Measurements from ENCODE around the gene HMG20B. TPM values are rescaled to one million over a fixed set of nuclear protein-coding genes. Genes with fewer than 3 reads are reported as not detected.

HMG20B gene
- total and polyA plus RNA-seq, 2 of the 8 experiments (the other 6 are each of a cell fraction or from before 2014, with no cell fraction given): 42.9 to 74.2 TPM

DNA sequence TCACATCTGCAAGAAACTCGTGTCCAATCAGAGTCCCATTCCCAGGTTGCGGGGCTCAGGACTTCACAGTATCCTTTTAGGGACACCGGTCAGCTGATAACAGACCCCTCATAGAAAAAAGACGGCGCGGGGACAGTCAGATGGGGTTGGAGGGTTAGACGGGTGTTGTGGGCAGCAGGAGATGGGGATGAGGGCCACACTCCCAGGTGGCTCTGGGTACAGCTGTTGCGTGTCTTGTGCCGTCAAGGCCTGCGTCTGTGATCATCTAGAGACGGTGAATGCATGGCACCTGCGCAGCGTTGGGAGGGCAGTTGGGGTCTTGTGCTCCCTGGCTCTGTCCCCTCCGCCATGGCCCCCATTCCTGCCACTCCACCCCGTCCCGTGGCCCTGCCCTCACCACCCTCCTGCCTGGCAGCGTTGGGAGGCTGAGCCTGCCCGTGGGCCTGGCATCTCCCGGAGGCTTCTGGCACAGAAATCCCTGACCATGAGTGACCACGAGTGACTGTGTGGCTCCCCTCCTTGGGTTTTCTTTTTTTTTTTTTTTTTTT is 47.8 kb upstream of the HMG20B start:
- H3K79me1 ChIP-seq (ENCODE audit: low read depth, low read length): no peaks in the 10 kb centered on the region; the same call in 1 of the 2 replicates
- no peak overlapping the region for H4K8ac ChIP-seq (ENCODE audit: extremely low read depth, insufficient read depth, low read length)
- H3K27me3 ChIP-seq (replicated peaks in 1 of 4; ENCODE audit: control insufficient read depth in 3 of 4, extremely low read depth in 1 of 4, insufficient read depth in 3 of 4, low read length in 3 of 4): no peaks in the 10 kb centered on the region
- H4K20me1 ChIP-seq (replicated peaks in 1 of 2; ENCODE audit: control insufficient read depth in 1 of 2, insufficient read depth in 2 of 2, low read length in 2 of 2): peaks cover 0 to 16% of the 10 kb centered on the region in 2 experiments
- H3K56ac ChIP-seq (replicated peaks; ENCODE audit: insufficient read length, low read depth, low read length): no peak overlapping the region
- no peak overlapping the region for H2BK120ac ChIP-seq (replicated peaks; ENCODE audit: low read depth, low read length)
- no peak overlapping the region for H3K23ac ChIP-seq (ENCODE audit: insufficient read length)
- DNase-seq (ENCODE audit: low read depth in 1 of 2, low spot score in 2 of 2): no peak
- no peak overlapping the region for H4K5ac ChIP-seq (ENCODE audit: insufficient read length, low read depth, low read length)
- peaks cover 0 to 19% of the 10 kb centered on the region in 2 experiments; a peak in 2 of 4 replicates for H3K79me2 ChIP-seq (ENCODE audit: control insufficient read depth in 1 of 2, insufficient read depth in 2 of 2, low read length in 2 of 2)
- CTCF ChIA-PET (ENCODE audit: partially characterized antibody): interaction anchor here (0.6 to 2.2 kb wide), 5 partner anchors 15 to 132 kb away, joined by 3 to 7 read pairs (median 3); no protein-coding TSS in a partner anchor
- no peak overlapping the region for H3K4me2 ChIP-seq (ENCODE audit: insufficient read depth in 1 of 2, low read depth in 2 of 2, low read length in 2 of 2)
- no peak overlapping the region for H2AFZ ChIP-seq (ENCODE audit: low read length)
- no peak overlapping the region for H2BK20ac ChIP-seq (ENCODE audit: low read length)
- peaks cover 0 to 11% (median 3%) of the 10 kb centered on the region in 4 experiments; a peak in 4 of 8 replicates for H3K36me3 ChIP-seq (ENCODE audit: control insufficient read depth in 2 of 4, insufficient read depth in 4 of 4, low read length in 3 of 4)
- H3K18ac ChIP-seq (ENCODE audit: extremely low read depth, low read length): no peak overlapping the region
- H2BK12ac ChIP-seq (ENCODE audit: low read depth, low read length): no peak overlapping the region
- H2BK15ac ChIP-seq (ENCODE audit: low read length): no peak overlapping the region
- peaks cover 9% of the 10 kb centered on the region; the same call in 1 of the 2 replicates for H3K23me2 ChIP-seq (ENCODE audit: low read depth, low read length)
- POLR2A ChIA-PET (ENCODE audit: partially characterized antibody): interaction anchor here (0.9 to 4.3 kb wide), 3 partner anchors 10 to 15 kb away, joined by 3 to 30 read pairs (median 4); partner anchors contain the start of gene TEKTIP1
- no peak for FAIRE-seq
- no peak overlapping the region for H2BK5ac ChIP-seq (ENCODE audit: low read depth, low read length)
- no peak overlapping the region for H3K4ac ChIP-seq (replicated peaks; ENCODE audit: insufficient read length, low read depth, low read length)
- H3K14ac ChIP-seq (ENCODE audit: insufficient read length): no peak overlapping the region
- 87% methylated on average over 17 of the region's 20 CpGs; no CpG with 5 or more reads in 1 of the 2 experiments for WGBS, 2 experiments (ENCODE audit: extremely low coverage in 1 of 2, insufficient coverage in 1 of 2, insufficient read length in 1 of 2, insufficient replicate concordance in 2 of 2, low coverage in 1 of 2, low lambda C conversion rate in 2 of 2, missing lambda C conversion rate in 1 of 2)
- H3K4me1 ChIP-seq (replicated peaks in 1 of 4; ENCODE audit: control insufficient read depth in 3 of 4, insufficient read depth in 4 of 4, low read length in 3 of 4): peaks cover 0 to 10% (median under 1%) of the 10 kb centered on the region in 4 experiments; a peak in 5 of 7 replicates
- H3K27ac ChIP-seq (ENCODE audit: low read depth, low read length): no peak overlapping the region
- H3K9ac ChIP-seq (replicated peaks in 1 of 4; ENCODE audit: extremely low read depth in 1 of 4, low read depth in 3 of 4, low read length in 3 of 4): no peak overlapping the region
- no peak overlapping the region for H4K91ac ChIP-seq (replicated peaks; ENCODE audit: insufficient read length, low read length)
- no peak overlapping the region for H2AK5ac ChIP-seq (ENCODE audit: low read depth, low read length)
- no peak overlapping the region for H3K4me3 ChIP-seq (ENCODE audit: extremely low read depth in 1 of 4, insufficient read depth in 2 of 4, low read depth in 3 of 4, low read length in 4 of 4)
- H3K9me3 ChIP-seq (ENCODE audit: insufficient read depth in 2 of 2, low read depth in 1 of 2, low read length in 1 of 2): no peaks in the 10 kb centered on the region
- no peak for TF ChIP-seq POLR2AphosphoS5 (IDR thresholded peaks at IDR 0.05; ENCODE audit: low read depth, low read length)
- TF ChIP-seq CEBPB (IDR thresholded peaks at IDR 0.05; ENCODE audit: low read depth, low read length): no peak
- no peak for TF ChIP-seq ZNF274 (IDR thresholded peaks at IDR 0.05; ENCODE audit: borderline replicate concordance, extremely low read depth, low read length)
